PC-9 (cell line): ENCODE measurements around the gene GALNT16. TPM values are rescaled to one million over a fixed set of nuclear protein-coding genes. Genes with fewer than 3 reads are reported as not detected.

Experiments used
- BruUV-seq: library from RNA; stranded (reverse); fragments of 400-500 nt; replicated peaks from 2 replicates; lab custom pipeline; 2021; lab: Mats Ljungman, UMichigan
- CTCF ChIA-PET: fragments of 300-600 bp; sonication (Branson Sonifier 250); formaldehyde crosslinking; loops from one replicate; lab custom pipeline; 2022; ENCODE audit warnings: antibody characterized with exemption; lab: Charles Lee
- POLR2A ChIA-PET: fragments of 300-600 bp; sonication (Branson Sonifier 250); formaldehyde crosslinking; loops from one replicate; lab custom pipeline; 2022; ENCODE audit warnings: antibody characterized with exemption; ENCODE audit not compliant: unreplicated experiment; lab: Charles Lee
- DNase-seq, 2 experiments: peaks; one replicate each; pipeline versions ENCODE4 v3.0.0 to v3.0.0-alpha.2; 2015 to 2022; ENCODE audit warnings: mixed read lengths in 1 of 2
- H2AFZ ChIP-seq: fragments of 200-600 bp; sonication (generic); 2 replicates; pipeline ENCODE4 v1.8.1; 2017; ENCODE audit warnings: antibody characterized with exemption
- H3F3A ChIP-seq: fragments of 200-600 bp; sonication (generic); 2 replicates; pipeline ENCODE4 v1.8.1; 2017; ENCODE audit warnings: antibody characterized with exemption, mild to moderate bottlenecking, low read depth; ENCODE audit not compliant: insufficient read depth
- H3K27ac ChIP-seq: fragments of 200-600 bp; sonication (generic); 2 replicates; pipeline ENCODE4 v1.6.1; 2016; ENCODE audit warnings: mixed run types
- H3K27me3 ChIP-seq: fragments of 200-600 bp; sonication (generic); 2 replicates; pipeline ENCODE4 v1.6.1; 2016; ENCODE audit warnings: low read depth, mixed run types; ENCODE audit not compliant: insufficient read depth
- H3K36me3 ChIP-seq: fragments of 200-600 bp; sonication (generic); 2 replicates; pipeline ENCODE4 v1.6.1; 2016; ENCODE audit warnings: low read depth, mixed run types
- H3K4me1 ChIP-seq: fragments of 200-600 bp; sonication (generic); replicated peaks from 2 replicates; pipeline ENCODE4 v1.6.1; 2016; ENCODE audit warnings: mixed run types; ENCODE audit not compliant: insufficient read depth
- H3K4me2 ChIP-seq: fragments of 200-600 bp; sonication (generic); 2 replicates; pipeline ENCODE4 v1.6.1; 2017; ENCODE audit warnings: mixed run types
- H3K4me3 ChIP-seq: fragments of 200-600 bp; sonication (generic); 2 replicates; pipeline ENCODE4 v1.6.1; 2016; ENCODE audit warnings: mixed run types
- H3K79me2 ChIP-seq: fragments of 200-600 bp; sonication (generic); 2 replicates; pipeline ENCODE4 v1.6.1; 2017; ENCODE audit warnings: low read depth, mixed run types
- H3K9me2 ChIP-seq: fragments of 200-600 bp; sonication (generic); 2 replicates; pipeline ENCODE4 v1.8.1; 2017; ENCODE audit warnings: mild to moderate bottlenecking; ENCODE audit not compliant: insufficient read depth
- H3K9me3 ChIP-seq: fragments of 200-600 bp; sonication (generic); 2 replicates; pipeline ENCODE4 v1.8.1; 2016; ENCODE audit warnings: low read depth; ENCODE audit not compliant: insufficient read depth
- H4K20me1 ChIP-seq: fragments of 200-600 bp; sonication (generic); 2 replicates; pipeline ENCODE4 v1.8.1; 2017; ENCODE audit not compliant: insufficient read depth
- EZH2 ChIP-seq: fragments of 200-600 bp; sonication (generic); IDR thresholded peaks from 2 replicates; pipeline ENCODE4 v1.8.0; 2017; ENCODE audit warnings: antibody characterized with exemption, low read depth
- intact Hi-C: fragments of 100-400 bp; cut with micrococcal nuclease; formaldehyde crosslinking; loops from one replicate; pipeline ENCODE4 v1.10.0; 2022; ENCODE audit not compliant: unreplicated experiment
- total RNA-seq: library from RNA; stranded (reverse); gene quantifications from 2 replicates; pipeline ENCODE4 v1.2.3, GENCODE V29; 2021
- TF ChIP-seq, protein P1 (sequence below): fragments of 200-600 bp; sonication (generic); conservative IDR thresholded peaks from 2 replicates; pipeline ENCODE4 v1.6.1; 2017; ENCODE audit warnings: mixed run types, antibody characterized with exemption, mild to moderate bottlenecking, moderate library complexity

Gene GALNT16
- total RNA-seq, 1 experiment from 2014 or later, result 22.8 TPM

DNA sequence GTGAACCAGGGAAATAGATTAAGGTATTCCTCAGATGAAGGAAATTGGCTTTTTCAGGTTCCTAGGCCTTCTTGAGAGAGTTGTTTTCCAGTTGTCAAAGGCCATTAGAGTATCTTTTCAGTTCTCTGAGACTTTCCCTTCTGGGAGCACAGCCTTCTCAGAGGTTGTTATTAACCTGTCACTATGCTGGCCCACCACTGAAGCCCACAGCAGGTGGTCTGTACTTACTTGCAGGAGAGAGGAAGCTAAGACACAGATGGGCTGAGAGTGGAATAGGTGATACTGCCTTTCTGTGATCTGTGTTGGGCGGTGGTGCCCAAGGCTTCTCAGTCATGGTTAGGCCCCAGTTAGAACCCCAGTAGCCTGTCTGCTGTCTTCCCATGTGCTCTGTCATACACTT, 22.8 kb upstream of the GALNT16 start:
- no peaks in the 10 kb centered on the region for H3K79me2 ChIP-seq
- H3K4me3 ChIP-seq, result no peak overlapping the region
- no peaks in the 10 kb centered on the region for H3K9me2 ChIP-seq
- H3K36me3 ChIP-seq, result no peaks in the 10 kb centered on the region
- CTCF ChIA-PET, result no interaction called here
- H3F3A ChIP-seq, result no peaks in the 10 kb centered on the region
- H3K27me3 ChIP-seq, result no peaks in the 10 kb centered on the region
- no peaks in the 10 kb centered on the region for H4K20me1 ChIP-seq
- H3K4me2 ChIP-seq, result no peak overlapping the region
- no peak for TF ChIP-seq EZH2
- TF ChIP-seq, protein P1, sequence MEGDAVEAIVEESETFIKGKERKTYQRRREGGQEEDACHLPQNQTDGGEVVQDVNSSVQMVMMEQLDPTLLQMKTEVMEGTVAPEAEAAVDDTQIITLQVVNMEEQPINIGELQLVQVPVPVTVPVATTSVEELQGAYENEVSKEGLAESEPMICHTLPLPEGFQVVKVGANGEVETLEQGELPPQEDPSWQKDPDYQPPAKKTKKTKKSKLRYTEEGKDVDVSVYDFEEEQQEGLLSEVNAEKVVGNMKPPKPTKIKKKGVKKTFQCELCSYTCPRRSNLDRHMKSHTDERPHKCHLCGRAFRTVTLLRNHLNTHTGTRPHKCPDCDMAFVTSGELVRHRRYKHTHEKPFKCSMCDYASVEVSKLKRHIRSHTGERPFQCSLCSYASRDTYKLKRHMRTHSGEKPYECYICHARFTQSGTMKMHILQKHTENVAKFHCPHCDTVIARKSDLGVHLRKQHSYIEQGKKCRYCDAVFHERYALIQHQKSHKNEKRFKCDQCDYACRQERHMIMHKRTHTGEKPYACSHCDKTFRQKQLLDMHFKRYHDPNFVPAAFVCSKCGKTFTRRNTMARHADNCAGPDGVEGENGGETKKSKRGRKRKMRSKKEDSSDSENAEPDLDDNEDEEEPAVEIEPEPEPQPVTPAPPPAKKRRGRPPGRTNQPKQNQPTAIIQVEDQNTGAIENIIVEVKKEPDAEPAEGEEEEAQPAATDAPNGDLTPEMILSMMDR, result no peak
- POLR2A ChIA-PET, result no interaction called here
- no peak for DNase-seq
- no peaks in the 10 kb centered on the region for H3K9me3 ChIP-seq
- no peak overlapping the region for H2AFZ ChIP-seq
- intact Hi-C loops, result no loop called here
- no TSS peak for BruUV-seq
- no peaks in the 10 kb centered on the region for H3K4me1 ChIP-seq
- H3K27ac ChIP-seq, result no peak overlapping the region

DNA sequence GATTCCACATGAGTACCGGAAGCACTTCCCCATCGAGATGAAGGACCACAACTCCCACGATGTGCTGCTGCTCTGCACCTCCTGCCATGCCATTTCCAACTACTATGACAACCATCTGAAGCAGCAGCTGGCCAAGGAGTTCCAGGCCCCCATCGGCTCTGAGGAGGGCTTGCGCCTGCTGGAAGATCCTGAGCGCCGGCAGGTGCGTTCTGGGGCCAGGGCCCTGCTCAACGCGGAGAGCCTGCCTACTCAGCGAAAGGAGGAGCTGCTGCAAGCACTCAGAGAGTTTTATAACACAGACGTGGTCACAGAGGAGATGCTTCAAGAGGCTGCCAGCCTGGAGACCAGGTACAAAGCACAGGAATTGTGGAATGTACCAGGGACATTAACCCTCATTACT, 22.4 kb upstream of the GALNT16 start:
- Histone ChIP-seq H3F3A (no peaks in the 10 kb centered on the region), H3K4me1 (no peaks in the 10 kb centered on the region), H4K20me1 (no peaks in the 10 kb centered on the region), H3K27ac (no peak overlapping the region), H3K9me3 (no peaks in the 10 kb centered on the region), H3K36me3 (no peaks in the 10 kb centered on the region), H3K27me3 (no peaks in the 10 kb centered on the region), H3K4me2 (no peak overlapping the region), H3K4me3 (no peak overlapping the region), H2AFZ (no peak overlapping the region), H3K79me2 (no peaks in the 10 kb centered on the region), H3K9me2 (no peaks in the 10 kb centered on the region)
- POLR2A ChIA-PET, result no interaction called here
- CTCF ChIA-PET, result no interaction called here
- DNase-seq, result no peak
- no TSS peak for BruUV-seq
- intact Hi-C loops, result no loop called here
- TF ChIP-seq EZH2, result no peak
- TF ChIP-seq, protein P1, result no peak

DNA sequence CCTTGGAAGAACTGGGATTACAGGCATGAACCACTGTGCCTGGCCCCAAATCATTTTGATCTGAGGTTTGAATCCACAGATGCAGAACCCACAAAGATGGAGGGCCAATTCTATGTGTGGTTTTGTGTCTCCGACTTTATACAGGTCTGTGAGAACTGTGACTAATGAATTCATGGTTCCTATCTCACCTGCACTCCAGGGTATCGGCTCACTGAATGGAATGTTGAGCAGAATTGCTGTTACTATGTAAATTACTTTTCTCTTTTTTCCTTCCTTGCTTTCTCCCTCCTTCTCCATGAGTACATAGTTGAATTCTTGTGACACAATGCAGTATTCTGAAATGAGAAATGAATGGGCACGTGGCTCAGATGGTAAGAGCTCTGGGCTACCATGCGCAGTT, 21.1 kb upstream of the GALNT16 start:
- H3K4me1 ChIP-seq, result no peaks in the 10 kb centered on the region
- POLR2A ChIA-PET, result no interaction called here
- H3K27ac ChIP-seq, result no peak overlapping the region
- H3K79me2 ChIP-seq, result no peaks in the 10 kb centered on the region
- no peak overlapping the region for H3K4me3 ChIP-seq
- no peaks in the 10 kb centered on the region for H3F3A ChIP-seq
- no peaks in the 10 kb centered on the region for H3K9me3 ChIP-seq
- no peaks in the 10 kb centered on the region for H3K36me3 ChIP-seq
- DNase-seq, result no peak
- CTCF ChIA-PET, result no interaction called here
- TF ChIP-seq, protein P1, result no peak
- no peak for TF ChIP-seq EZH2
- intact Hi-C loops, result no loop called here
- no peaks in the 10 kb centered on the region for H3K9me2 ChIP-seq
- no TSS peak for BruUV-seq
- no peak overlapping the region for H3K4me2 ChIP-seq
- H4K20me1 ChIP-seq, result no peaks in the 10 kb centered on the region
- no peak overlapping the region for H2AFZ ChIP-seq
- H3K27me3 ChIP-seq, result no peaks in the 10 kb centered on the region
